ENCODE data around the gene CPNE6. TPM values are rescaled to one million over a fixed set of nuclear protein-coding genes. Genes with fewer than 3 reads are reported as not detected.

The CPNE6 gene
- total RNA-seq, 1 experiment from 2014 or later: not detected

DNA sequence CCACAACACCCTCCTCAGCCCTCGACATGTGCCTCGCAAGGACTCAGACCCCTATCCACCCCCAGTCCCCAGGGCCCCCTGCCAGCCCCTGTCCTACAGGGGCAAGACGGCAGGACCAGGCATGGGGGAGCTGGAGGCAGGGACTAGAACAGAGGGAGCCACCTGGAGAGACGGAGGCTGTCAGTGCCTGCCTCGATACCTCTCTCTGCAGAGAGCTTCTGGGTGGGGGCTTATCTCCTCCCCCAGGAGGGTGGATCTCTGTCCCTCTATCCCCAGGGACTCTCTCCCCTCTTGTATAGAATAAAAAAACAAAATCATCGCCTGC is 2.0 kb upstream of the CPNE6 start:
- H2AFZ ChIP-seq (ENCODE audit: low read length): no peak overlapping the region
- ATAC-seq: no peak
- H3K79me2 ChIP-seq (ENCODE audit: low read length): no peaks in the 10 kb centered on the region
- no peaks in the 10 kb centered on the region for H3K9me3 ChIP-seq (ENCODE audit: low read length)
- CTCF ChIA-PET: interaction anchor here (0.6 kb wide), 1 partner anchor 24 kb away, joined by 10 read pairs; no protein-coding TSS in a partner anchor
- no peak overlapping the region for H3K27ac ChIP-seq (ENCODE audit: low read length)
- H3K9ac ChIP-seq (ENCODE audit: low read length): no peak overlapping the region
- no peaks in the 10 kb centered on the region for H3K36me3 ChIP-seq (ENCODE audit: low read depth, low read length)
- no peak overlapping the region for H3K4me2 ChIP-seq (ENCODE audit: low read length)
- no peak overlapping the region for H3K4me3 ChIP-seq (ENCODE audit: low read length)
- POLR2A ChIA-PET (ENCODE audit: unreplicated experiment): no interaction called here
- H3K27me3 ChIP-seq (ENCODE audit: low read length): peaks cover 14% of the 10 kb centered on the region; the same call in 1 of the 2 replicates
- H4K20me1 ChIP-seq (ENCODE audit: low read length): no peaks in the 10 kb centered on the region
- BruUV-seq (replicated peaks): no TSS peak
- no peaks in the 10 kb centered on the region for H3K9me2 ChIP-seq (replicated peaks; ENCODE audit: low read length)
- DNase-seq: no peak
- H3K4me1 ChIP-seq (ENCODE audit: insufficient read depth, low read length): no peaks in the 10 kb centered on the region
- no peak for TF ChIP-seq EZH2phosphoT487 (IDR thresholded peaks at IDR 0.05; ENCODE audit: borderline replicate concordance, low read length)
- TF ChIP-seq, protein P1, sequence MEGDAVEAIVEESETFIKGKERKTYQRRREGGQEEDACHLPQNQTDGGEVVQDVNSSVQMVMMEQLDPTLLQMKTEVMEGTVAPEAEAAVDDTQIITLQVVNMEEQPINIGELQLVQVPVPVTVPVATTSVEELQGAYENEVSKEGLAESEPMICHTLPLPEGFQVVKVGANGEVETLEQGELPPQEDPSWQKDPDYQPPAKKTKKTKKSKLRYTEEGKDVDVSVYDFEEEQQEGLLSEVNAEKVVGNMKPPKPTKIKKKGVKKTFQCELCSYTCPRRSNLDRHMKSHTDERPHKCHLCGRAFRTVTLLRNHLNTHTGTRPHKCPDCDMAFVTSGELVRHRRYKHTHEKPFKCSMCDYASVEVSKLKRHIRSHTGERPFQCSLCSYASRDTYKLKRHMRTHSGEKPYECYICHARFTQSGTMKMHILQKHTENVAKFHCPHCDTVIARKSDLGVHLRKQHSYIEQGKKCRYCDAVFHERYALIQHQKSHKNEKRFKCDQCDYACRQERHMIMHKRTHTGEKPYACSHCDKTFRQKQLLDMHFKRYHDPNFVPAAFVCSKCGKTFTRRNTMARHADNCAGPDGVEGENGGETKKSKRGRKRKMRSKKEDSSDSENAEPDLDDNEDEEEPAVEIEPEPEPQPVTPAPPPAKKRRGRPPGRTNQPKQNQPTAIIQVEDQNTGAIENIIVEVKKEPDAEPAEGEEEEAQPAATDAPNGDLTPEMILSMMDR (conservative IDR thresholded peaks at IDR 0.05; ENCODE audit: low read depth, low read length): no peak
- no peak for TF ChIP-seq EZH2 (IDR thresholded peaks at IDR 0.05; ENCODE audit: low read length, unreplicated experiment)
- intact Hi-C loops (cut with micrococcal nuclease): no loop called here
- H3F3A ChIP-seq (ENCODE audit: low read length, unreplicated experiment): no peaks in the 10 kb centered on the region

DNA sequence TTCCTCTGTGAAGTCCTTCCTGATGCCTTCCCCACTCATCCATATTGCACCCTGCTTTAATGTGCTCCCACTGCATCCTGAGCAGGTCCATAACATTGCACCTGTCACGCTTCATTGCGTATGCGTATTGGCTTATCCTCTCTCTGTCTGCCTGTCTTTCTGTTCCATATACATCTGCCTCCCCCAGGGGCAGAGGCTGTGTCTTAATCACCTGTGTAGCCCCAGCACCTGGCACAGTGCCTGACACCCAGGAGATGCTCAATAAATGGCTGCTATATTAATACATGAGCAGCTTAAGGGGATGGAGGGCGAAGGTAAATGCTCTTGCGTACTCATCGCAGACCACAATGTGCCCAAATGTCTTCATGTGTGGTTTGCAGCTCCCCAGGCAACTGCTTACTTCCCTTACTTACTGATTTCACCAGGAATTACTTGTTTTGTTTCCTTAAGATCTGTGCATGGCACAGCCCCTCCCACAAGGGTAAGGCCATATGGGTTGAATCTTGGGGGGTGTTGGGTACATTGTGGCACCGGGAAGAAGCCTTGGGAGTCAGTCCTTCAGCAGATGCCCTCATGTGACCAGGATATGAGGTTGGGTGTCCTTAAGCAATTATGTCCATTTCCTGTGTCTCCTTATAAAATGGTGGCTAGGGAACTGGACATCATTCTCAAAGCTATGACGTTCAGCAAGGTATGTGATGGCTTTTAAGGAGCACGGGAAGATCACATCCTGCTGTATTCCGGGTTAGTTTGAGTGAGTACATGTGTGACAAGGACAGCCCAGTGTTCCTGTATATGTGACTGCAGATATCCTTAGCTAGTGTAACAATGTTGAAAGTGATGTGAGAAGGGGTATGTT is 848 bp upstream of the CPNE6 start:
- Histone ChIP-seq H3K9me3 (ENCODE audit: low read length) (no peaks in the 10 kb centered on the region), H3K27me3 (ENCODE audit: low read length) (peaks cover 14% of the 10 kb centered on the region; the same call in 1 of the 2 replicates), H3K36me3 (ENCODE audit: low read depth, low read length) (no peaks in the 10 kb centered on the region), H3K9me2 (replicated peaks; ENCODE audit: low read length) (no peaks in the 10 kb centered on the region), H2AFZ (ENCODE audit: low read length) (no peak overlapping the region), H3K4me2 (ENCODE audit: low read length) (no peak overlapping the region), H3K27ac (ENCODE audit: low read length) (no peak overlapping the region), H3K9ac (ENCODE audit: low read length) (no peak overlapping the region), H4K20me1 (ENCODE audit: low read length) (no peaks in the 10 kb centered on the region), H3K4me1 (ENCODE audit: insufficient read depth, low read length) (no peaks in the 10 kb centered on the region), H3K4me3 (ENCODE audit: low read length) (no peak overlapping the region), H3K79me2 (ENCODE audit: low read length) (no peaks in the 10 kb centered on the region), H3F3A (ENCODE audit: low read length, unreplicated experiment) (no peaks in the 10 kb centered on the region)
- ChIA-PET CTCF (interaction anchor here (0.8 kb wide), 1 partner anchor 12 kb away, joined by 5 read pairs; no protein-coding TSS in a partner anchor), POLR2A (ENCODE audit: unreplicated experiment) (no interaction called here)
- ATAC-seq: no peak
- DNase-seq: no peak
- TF ChIP-seq, protein P1 (conservative IDR thresholded peaks at IDR 0.05; ENCODE audit: low read depth, low read length): no peak
- TF ChIP-seq EZH2 (IDR thresholded peaks at IDR 0.05; ENCODE audit: low read length, unreplicated experiment) (no peak), EZH2phosphoT487 (IDR thresholded peaks at IDR 0.05; ENCODE audit: borderline replicate concordance, low read length) (no peak)
- BruUV-seq (replicated peaks): no TSS peak
- intact Hi-C loops (cut with micrococcal nuclease): no loop called here

DNA sequence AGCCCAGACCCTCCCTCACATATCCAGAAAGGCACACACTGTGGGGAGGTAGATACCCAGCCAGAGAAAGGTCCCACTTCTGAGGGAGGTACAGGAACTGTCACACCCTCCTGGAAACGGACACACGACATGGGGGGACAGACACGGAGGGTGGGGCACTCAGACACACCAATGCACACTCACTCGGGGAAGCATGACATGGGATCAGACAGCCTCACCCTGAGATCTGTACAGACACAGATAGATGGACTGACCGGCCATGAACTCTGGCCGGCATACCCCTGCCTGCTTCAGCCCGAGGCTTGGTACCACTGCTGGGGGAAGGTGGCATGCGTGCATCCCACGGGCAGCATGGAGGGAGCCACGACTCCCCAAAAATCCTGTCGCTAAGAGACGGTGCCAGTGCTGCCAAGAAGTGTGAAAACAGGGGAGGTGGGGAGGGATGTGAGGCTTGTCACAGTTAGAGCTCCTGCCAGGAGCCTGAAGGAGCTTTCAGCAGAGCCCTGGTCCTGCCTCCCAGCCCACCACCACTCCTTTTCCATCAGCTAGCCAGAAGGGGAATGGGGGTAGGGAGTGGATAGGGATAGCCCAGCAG is 571 bp downstream of the CPNE6 start:
- no peaks in the 10 kb centered on the region for H3K36me3 ChIP-seq (ENCODE audit: low read depth, low read length)
- H3K27ac ChIP-seq (ENCODE audit: low read length): no peak overlapping the region
- TF ChIP-seq, protein P1 (conservative IDR thresholded peaks at IDR 0.05; ENCODE audit: low read depth, low read length): no peak
- no peak for TF ChIP-seq EZH2 (IDR thresholded peaks at IDR 0.05; ENCODE audit: low read length, unreplicated experiment)
- TF ChIP-seq EZH2phosphoT487 (IDR thresholded peaks at IDR 0.05; ENCODE audit: borderline replicate concordance, low read length): no peak
- no peak for DNase-seq
- no peaks in the 10 kb centered on the region for H3F3A ChIP-seq (ENCODE audit: low read length, unreplicated experiment)
- H3K4me2 ChIP-seq (ENCODE audit: low read length): no peak overlapping the region
- no peak for ATAC-seq
- H2AFZ ChIP-seq (ENCODE audit: low read length): no peak overlapping the region
- H3K9me3 ChIP-seq (ENCODE audit: low read length): no peaks in the 10 kb centered on the region
- no peaks in the 10 kb centered on the region for H4K20me1 ChIP-seq (ENCODE audit: low read length)
- H3K79me2 ChIP-seq (ENCODE audit: low read length): no peaks in the 10 kb centered on the region
- H3K4me3 ChIP-seq (ENCODE audit: low read length): no peak overlapping the region
- ChIA-PET POLR2A (ENCODE audit: unreplicated experiment) (no interaction called here), CTCF (no interaction called here)
- intact Hi-C loops (cut with micrococcal nuclease): no loop called here
- peaks cover 14% of the 10 kb centered on the region; the same call in 1 of the 2 replicates for H3K27me3 ChIP-seq (ENCODE audit: low read length)
- no peaks in the 10 kb centered on the region for H3K9me2 ChIP-seq (replicated peaks; ENCODE audit: low read length)
- no peaks in the 10 kb centered on the region for H3K4me1 ChIP-seq (ENCODE audit: insufficient read depth, low read length)
- H3K9ac ChIP-seq (ENCODE audit: low read length): no peak overlapping the region
- no TSS peak for BruUV-seq (replicated peaks)

All from PC-3 (cell line).